Measurements from ENCODE around the gene SPECC1L. TPM values are rescaled to one million over a fixed set of nuclear protein-coding genes. Genes with fewer than 3 reads are reported as not detected.

Gene SPECC1L
- total RNA-seq, 1 donor, result 46.7 TPM

DNA sequence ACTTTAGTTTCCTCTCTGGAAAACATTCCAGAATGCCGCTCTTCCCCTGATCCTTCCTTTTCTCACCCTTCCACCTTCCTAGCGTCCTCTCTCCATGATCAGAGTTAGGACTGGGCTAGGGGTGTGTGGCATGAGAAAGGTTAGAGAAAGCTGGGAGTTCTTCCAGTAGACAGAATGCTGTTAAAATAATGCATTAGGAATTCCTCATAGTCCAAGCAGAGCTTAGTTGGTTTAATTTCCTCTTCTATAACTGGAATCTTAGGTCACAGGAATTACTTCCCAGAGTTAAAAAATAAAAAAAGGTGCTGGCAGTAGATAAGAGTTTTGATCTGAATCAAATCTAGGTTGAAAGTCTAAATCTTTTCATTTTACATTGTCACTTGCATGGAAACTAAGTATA, 119.5 kb downstream of the SPECC1L start:
- Histone ChIP-seq H3K27ac (ENCODE audit: low read depth, low read length) (peak overlapping the region; percentile 9), H3K4me3 (ENCODE audit: insufficient read depth, low read length) (no peak overlapping the region), H3K4me1 (ENCODE audit: insufficient read depth, low read length) (peaks cover 24% of the 10 kb centered on the region), H4K20me1 (ENCODE audit: insufficient read depth, low read length) (no peaks in the 10 kb centered on the region), H3K9me3 (ENCODE audit: low read depth, low read length) (no peaks in the 10 kb centered on the region), H3K27me3 (ENCODE audit: insufficient read depth, low read length) (no peaks in the 10 kb centered on the region), H3K4me2 (ENCODE audit: insufficient read depth, low read length) (no peak overlapping the region), H3K36me3 (ENCODE audit: insufficient read depth, low read length) (no peaks in the 10 kb centered on the region), H3K79me2 (ENCODE audit: insufficient read depth, low read length) (peaks cover 13% of the 10 kb centered on the region), H2AFZ (ENCODE audit: low read length) (no peak overlapping the region)
- DNase-seq (ENCODE audit: insufficient read length, low spot score, missing footprints), result no peak
- TF ChIP-seq, protein P1, sequence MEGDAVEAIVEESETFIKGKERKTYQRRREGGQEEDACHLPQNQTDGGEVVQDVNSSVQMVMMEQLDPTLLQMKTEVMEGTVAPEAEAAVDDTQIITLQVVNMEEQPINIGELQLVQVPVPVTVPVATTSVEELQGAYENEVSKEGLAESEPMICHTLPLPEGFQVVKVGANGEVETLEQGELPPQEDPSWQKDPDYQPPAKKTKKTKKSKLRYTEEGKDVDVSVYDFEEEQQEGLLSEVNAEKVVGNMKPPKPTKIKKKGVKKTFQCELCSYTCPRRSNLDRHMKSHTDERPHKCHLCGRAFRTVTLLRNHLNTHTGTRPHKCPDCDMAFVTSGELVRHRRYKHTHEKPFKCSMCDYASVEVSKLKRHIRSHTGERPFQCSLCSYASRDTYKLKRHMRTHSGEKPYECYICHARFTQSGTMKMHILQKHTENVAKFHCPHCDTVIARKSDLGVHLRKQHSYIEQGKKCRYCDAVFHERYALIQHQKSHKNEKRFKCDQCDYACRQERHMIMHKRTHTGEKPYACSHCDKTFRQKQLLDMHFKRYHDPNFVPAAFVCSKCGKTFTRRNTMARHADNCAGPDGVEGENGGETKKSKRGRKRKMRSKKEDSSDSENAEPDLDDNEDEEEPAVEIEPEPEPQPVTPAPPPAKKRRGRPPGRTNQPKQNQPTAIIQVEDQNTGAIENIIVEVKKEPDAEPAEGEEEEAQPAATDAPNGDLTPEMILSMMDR (IDR thresholded peaks at IDR 0.05; ENCODE audit: extremely low read depth, low read depth, low read length), result no peak

DNA sequence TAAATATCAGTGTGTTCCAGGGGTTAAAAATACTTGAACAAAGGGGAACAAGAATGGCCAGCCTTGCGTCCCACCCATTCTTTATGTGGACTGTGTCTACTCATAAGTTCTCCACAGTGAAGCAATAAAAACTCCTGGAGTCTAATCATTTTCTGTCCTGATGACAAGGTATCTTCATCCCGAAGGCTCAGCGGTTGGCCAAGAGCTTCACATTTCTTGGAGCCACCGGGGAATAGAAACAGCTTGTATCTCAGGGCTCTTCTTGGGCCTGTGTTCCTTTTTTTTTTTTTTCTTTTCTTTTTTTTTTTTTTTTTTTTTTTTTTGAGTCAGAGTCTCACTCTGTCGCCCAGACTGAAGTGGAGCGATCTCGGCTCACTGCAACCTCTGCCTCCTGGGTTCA, 119.9 kb downstream of the SPECC1L start:
- Histone ChIP-seq H3K36me3 (ENCODE audit: insufficient read depth, low read length) (peaks cover under 1% of the 10 kb centered on the region), H3K9me3 (ENCODE audit: low read depth, low read length) (no peaks in the 10 kb centered on the region), H3K4me1 (ENCODE audit: insufficient read depth, low read length) (peaks cover 24% of the 10 kb centered on the region), H4K20me1 (ENCODE audit: insufficient read depth, low read length) (no peaks in the 10 kb centered on the region), H3K4me2 (ENCODE audit: insufficient read depth, low read length) (no peak overlapping the region), H3K27ac (ENCODE audit: low read depth, low read length) (peak overlapping the region; percentile 9), H3K4me3 (ENCODE audit: insufficient read depth, low read length) (no peak overlapping the region), H3K27me3 (ENCODE audit: insufficient read depth, low read length) (no peaks in the 10 kb centered on the region), H3K79me2 (ENCODE audit: insufficient read depth, low read length) (peaks cover 13% of the 10 kb centered on the region), H2AFZ (ENCODE audit: low read length) (no peak overlapping the region)
- peak; percentile 52 for DNase-seq (ENCODE audit: insufficient read length, low spot score, missing footprints)
- TF ChIP-seq, protein P1 (IDR thresholded peaks at IDR 0.05; ENCODE audit: extremely low read depth, low read depth, low read length), result no peak

DNA sequence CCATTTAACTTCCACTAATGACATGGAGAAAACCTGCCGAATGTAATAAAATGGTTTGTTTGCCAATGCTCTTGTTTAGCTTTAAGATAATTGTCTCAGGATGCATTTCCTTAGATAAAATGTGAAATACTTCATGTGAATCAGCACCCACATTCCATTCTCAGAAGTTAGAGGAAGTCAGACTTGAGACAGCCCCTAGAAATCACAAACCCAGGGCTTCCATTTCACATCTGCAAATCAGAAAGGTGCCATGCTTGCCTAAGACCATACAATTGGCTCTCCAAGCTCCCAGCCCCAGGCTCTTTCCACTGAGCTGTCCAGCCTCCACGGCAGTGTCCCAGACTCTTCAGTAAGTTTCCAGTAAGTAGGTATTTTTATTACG, 121.2 kb downstream of the SPECC1L start:
- H3K4me3 ChIP-seq (ENCODE audit: insufficient read depth, low read length), result no peak overlapping the region
- H3K4me2 ChIP-seq (ENCODE audit: insufficient read depth, low read length), result peak overlapping the region; percentile 4
- H3K27me3 ChIP-seq (ENCODE audit: insufficient read depth, low read length), result no peaks in the 10 kb centered on the region
- H3K4me1 ChIP-seq (ENCODE audit: insufficient read depth, low read length), result peaks cover 24% of the 10 kb centered on the region
- H3K36me3 ChIP-seq (ENCODE audit: insufficient read depth, low read length), result peaks cover 11% of the 10 kb centered on the region
- no peaks in the 10 kb centered on the region for H4K20me1 ChIP-seq (ENCODE audit: insufficient read depth, low read length)
- peak overlapping the region; percentile 38 for H3K27ac ChIP-seq (ENCODE audit: low read depth, low read length)
- H3K79me2 ChIP-seq (ENCODE audit: insufficient read depth, low read length), result peaks cover 13% of the 10 kb centered on the region
- TF ChIP-seq, protein P1 (IDR thresholded peaks at IDR 0.05; ENCODE audit: extremely low read depth, low read depth, low read length), result no peak
- H3K9me3 ChIP-seq (ENCODE audit: low read depth, low read length), result no peaks in the 10 kb centered on the region
- peak; percentile 68 for DNase-seq (ENCODE audit: insufficient read length, low spot score, missing footprints)
- no peak overlapping the region for H2AFZ ChIP-seq (ENCODE audit: low read length)

DNA sequence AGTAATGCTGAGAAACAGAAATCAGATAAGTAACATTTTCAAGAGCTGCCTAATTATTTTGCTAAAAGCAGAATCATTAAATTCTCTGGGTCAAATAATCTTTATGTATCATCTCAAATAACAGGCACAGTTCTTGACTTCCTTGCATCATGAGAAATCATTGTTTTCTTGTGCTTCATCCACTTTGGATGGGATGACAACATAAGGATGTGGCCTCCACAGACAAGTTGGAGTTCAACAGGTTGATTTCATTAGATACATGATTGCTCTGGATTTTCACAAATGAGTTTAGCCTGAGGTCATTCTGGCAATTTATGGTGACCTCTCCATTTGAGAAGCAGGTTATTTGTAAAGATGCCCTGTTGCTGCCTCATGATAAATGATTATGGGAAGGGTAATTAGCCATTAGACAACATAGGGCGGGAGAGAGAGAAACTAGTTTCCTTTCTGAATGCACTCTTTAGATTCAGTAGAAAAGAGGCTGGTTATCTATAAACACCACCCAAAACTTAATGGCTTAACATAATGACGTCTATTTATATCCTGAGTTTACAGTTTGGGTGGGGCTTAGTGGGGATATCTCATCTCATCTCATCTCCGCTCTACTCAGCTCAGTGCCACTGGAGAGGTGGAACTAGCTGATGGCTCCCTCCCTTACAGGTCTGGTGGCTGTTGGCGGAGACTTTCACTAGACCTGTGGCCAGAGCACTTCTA, 121.7 kb downstream of the SPECC1L start:
- H3K9me3 ChIP-seq (ENCODE audit: low read depth, low read length), result no peaks in the 10 kb centered on the region
- TF ChIP-seq, protein P1 (IDR thresholded peaks at IDR 0.05; ENCODE audit: extremely low read depth, low read depth, low read length), result no peak
- peaks cover 14% of the 10 kb centered on the region for H3K36me3 ChIP-seq (ENCODE audit: insufficient read depth, low read length)
- no peak overlapping the region for H3K4me3 ChIP-seq (ENCODE audit: insufficient read depth, low read length)
- H3K27me3 ChIP-seq (ENCODE audit: insufficient read depth, low read length), result no peaks in the 10 kb centered on the region
- peak overlapping the region; percentile 38 for H3K27ac ChIP-seq (ENCODE audit: low read depth, low read length)
- H4K20me1 ChIP-seq (ENCODE audit: insufficient read depth, low read length), result no peaks in the 10 kb centered on the region
- H3K79me2 ChIP-seq (ENCODE audit: insufficient read depth, low read length), result peaks cover 13% of the 10 kb centered on the region
- H3K4me1 ChIP-seq (ENCODE audit: insufficient read depth, low read length), result peaks cover 24% of the 10 kb centered on the region
- peak overlapping the region; percentile 4 for H3K4me2 ChIP-seq (ENCODE audit: insufficient read depth, low read length)
- H2AFZ ChIP-seq (ENCODE audit: low read length), result no peak overlapping the region
- DNase-seq (ENCODE audit: insufficient read length, low spot score, missing footprints), result no peak

Data from osteoblast (primary cell).